ENCODE results near the gene TBC1D14. TPM values are rescaled to one million over a fixed set of nuclear protein-coding genes. Genes with fewer than 3 reads are reported as not detected.
"Not testable (repeated sequence)": the region's sequence is repeated elsewhere in the genome, so short reads cannot be mapped to it uniquely, and the experiment has no call there.

Gene TBC1D14
- total RNA-seq, 1 donor from 2014 or later = 47.3 TPM

- intact Hi-C loops (cut with micrococcal nuclease); H3K4me3 Mint-ChIP-seq; H3K27ac Mint-ChIP-seq; H3K9me3 Mint-ChIP-seq; DNase-seq; H3K4me1 Mint-ChIP-seq; H3K36me3 Mint-ChIP-seq (ENCODE audit: low read depth): not testable (repeated sequence)
- H3K27me3 Mint-ChIP-seq = peaks cover 44% of the 10 kb centered on the region
Observed at GRCh38 chr4:7079483-7079882, 169.9 kb downstream of the TBC1D14 start.

- intact Hi-C loops (cut with micrococcal nuclease); H3K4me1 Mint-ChIP-seq; H3K9me3 Mint-ChIP-seq; DNase-seq; H3K4me3 Mint-ChIP-seq; H3K36me3 Mint-ChIP-seq (ENCODE audit: low read depth); H3K27ac Mint-ChIP-seq: not testable (repeated sequence)
- H3K27me3 Mint-ChIP-seq = peaks cover 48% of the 10 kb centered on the region
Observed at GRCh38 chr4:7079909-7080308, 170.3 kb downstream of the TBC1D14 start.

Other genes starting within 250 kb of the TBC1D14 start
- 2.1 and 2.8 TPM in 2 replicates for gene S100P, start 215.9 kb upstream of the TBC1D14 start, total RNA-seq
- 51.4 TPM in 2 replicates for gene MRFAP1L1, start 200.0 kb upstream of the TBC1D14 start, total RNA-seq
- gene BLOC1S4, start 193.7 kb upstream of the TBC1D14 start, total RNA-seq = 20.1 and 21.4 TPM in 2 replicates
- 13.6 and 16.7 TPM in 2 replicates for gene KIAA0232, start 127.1 kb upstream of the TBC1D14 start, total RNA-seq
- 12.9 and 13.3 TPM in 2 replicates for gene TADA2B, start 133.5 kb downstream of the TBC1D14 start, total RNA-seq
- gene GRPEL1, start 158.2 kb downstream of the TBC1D14 start, total RNA-seq = 100 and 106 TPM in 2 replicates

All from activated CD4-positive, alpha-beta T cell treated with anti-CD3 and anti-CD28 coated beads, Interleukin-2, amount 10 ng/mL, durations not matched to agents 24 days and 14 days (primary cell).